H9 (cell line): ENCODE results near the gene ECSCR. TPM values are rescaled to one million over a fixed set of nuclear protein-coding genes. Genes with fewer than 3 reads are reported as not detected.
"Not testable (repeated sequence)": the region's sequence is repeated elsewhere in the genome, so short reads cannot be mapped to it uniquely, and the experiment has no call there.

ENCODE experiments used
- DNase-seq: peaks from one replicate; pipeline ENCODE4 v3.0.0-alpha.2; 2017
- H2AFZ ChIP-seq: one replicate; pipeline ENCODE4 v1.6.1; 2013; ENCODE audit warnings: mild to moderate bottlenecking, low read length, control low read depth, moderate library complexity
- H2AK5ac ChIP-seq: 2 replicates; pipeline ENCODE4 v1.6.1; 2013; ENCODE audit warnings: low read length, control low read depth, mixed read lengths; ENCODE audit not compliant: insufficient read length
- H2BK120ac ChIP-seq: one replicate; pipeline ENCODE4 v1.6.1; 2013; ENCODE audit warnings: low read depth, mild to moderate bottlenecking, low read length, control low read depth, inconsistent platforms; ENCODE audit not compliant: poor library complexity, severe bottlenecking
- H2BK12ac ChIP-seq: 2 replicates; pipeline ENCODE4 v1.6.1; 2013; ENCODE audit warnings: low read length, control low read depth, mixed read lengths, low read depth; ENCODE audit not compliant: insufficient read length
- H2BK15ac ChIP-seq: 2 replicates; pipeline ENCODE4 v1.6.1; 2013; ENCODE audit warnings: low read depth, low read length, control low read depth
- H2BK20ac ChIP-seq: one replicate; pipeline ENCODE4 v1.6.1; 2013; ENCODE audit warnings: low read depth, mild to moderate bottlenecking, low read length, control low read depth, inconsistent platforms; ENCODE audit not compliant: poor library complexity, severe bottlenecking
- H2BK5ac ChIP-seq: 2 replicates; pipeline ENCODE4 v1.6.1; 2013; ENCODE audit warnings: low read length, control low read depth, mixed read lengths; ENCODE audit not compliant: insufficient read length
- H3K14ac ChIP-seq: 2 replicates; pipeline ENCODE4 v1.6.1; 2013; ENCODE audit warnings: low read length, control low read depth; ENCODE audit not compliant: insufficient read depth
- H3K18ac ChIP-seq: 2 replicates; pipeline ENCODE4 v1.6.1; 2013; ENCODE audit warnings: low read depth, mild to moderate bottlenecking, mixed read lengths, low read length, control low read depth; ENCODE audit not compliant: insufficient read length
- H3K23ac ChIP-seq: 2 replicates; pipeline ENCODE4 v1.6.1; 2013; ENCODE audit warnings: low read length, control low read depth, mixed read lengths, low read depth; ENCODE audit not compliant: insufficient read length
- H3K23me2 ChIP-seq: 2 replicates; pipeline ENCODE4 v1.6.1; 2013; ENCODE audit warnings: low read depth, mild to moderate bottlenecking, mixed read lengths, low read length, control low read depth; ENCODE audit not compliant: insufficient read length, poor library complexity, severe bottlenecking
- H3K27ac ChIP-seq: 2 replicates; pipeline ENCODE4 v1.5.1; 2013; ENCODE audit warnings: low read length, control low read depth, mixed read lengths, low read depth; ENCODE audit not compliant: insufficient read length
- H3K27me3 ChIP-seq: 2 replicates; pipeline ENCODE4 v1.6.1; 2013; ENCODE audit warnings: low read length, control low read depth, inconsistent platforms; ENCODE audit not compliant: insufficient read depth
- H3K4ac ChIP-seq: 2 replicates; pipeline ENCODE4 v1.6.1; 2013; ENCODE audit warnings: low read depth, mild to moderate bottlenecking, control low read depth, inconsistent platforms, low read length, moderate library complexity
- H3K4me1 ChIP-seq: 2 replicates; pipeline ENCODE4 v1.6.1; 2013; ENCODE audit warnings: low read length, control low read depth, inconsistent platforms; ENCODE audit not compliant: insufficient read depth
- H3K4me2 ChIP-seq: 2 replicates; pipeline ENCODE4 v1.6.1; 2013; ENCODE audit warnings: low read length, control low read depth, mixed read lengths; ENCODE audit not compliant: insufficient read length, insufficient read depth
- H3K56ac ChIP-seq: 2 replicates; pipeline ENCODE4 v1.6.1; 2013; ENCODE audit warnings: low read depth, mild to moderate bottlenecking, mixed read lengths, low read length, control low read depth; ENCODE audit not compliant: insufficient read length
- H3K79me1 ChIP-seq: 2 replicates; pipeline ENCODE4 v1.6.1; 2013; ENCODE audit warnings: low read depth, mild to moderate bottlenecking, moderate library complexity, low read length, control low read depth, inconsistent platforms; ENCODE audit not compliant: insufficient read depth, poor library complexity, severe bottlenecking
- H3K79me2 ChIP-seq: 2 replicates; pipeline ENCODE4 v1.6.1; 2013; ENCODE audit warnings: low read length, control low read depth, inconsistent platforms; ENCODE audit not compliant: insufficient read depth
- H3K9ac ChIP-seq: 2 replicates; pipeline ENCODE4 v1.6.1; 2013; ENCODE audit warnings: low read length, control low read depth, mixed read lengths; ENCODE audit not compliant: insufficient read length; ENCODE audit errors: extremely low read depth
- H3K9me3 ChIP-seq: one replicate; pipeline ENCODE4 v1.6.1; 2013; ENCODE audit warnings: low read depth, low read length, inconsistent platforms; ENCODE audit not compliant: control insufficient read depth
- H3T11ph ChIP-seq: one replicate; pipeline ENCODE4 v1.6.1; 2013; ENCODE audit warnings: mild to moderate bottlenecking, low read length, control low read depth, inconsistent platforms
- H4K20me1 ChIP-seq: one replicate; pipeline ENCODE4 v1.6.1; 2013; ENCODE audit not compliant: control insufficient read depth, insufficient read length, insufficient read depth
- H4K5ac ChIP-seq: 2 replicates; pipeline ENCODE4 v1.6.1; 2013; ENCODE audit warnings: low read depth, mild to moderate bottlenecking, mixed read lengths, low read length, control low read depth; ENCODE audit not compliant: insufficient read length
- H4K8ac ChIP-seq: replicated peaks from 2 replicates; pipeline ENCODE4 v1.6.1; 2013; ENCODE audit warnings: low read length, control low read depth, mixed read lengths, low read depth; ENCODE audit not compliant: insufficient read length
- H4K91ac ChIP-seq: 2 replicates; pipeline ENCODE4 v1.6.1; 2013; ENCODE audit warnings: low read depth, mild to moderate bottlenecking, moderate library complexity, mixed read lengths, low read length, control low read depth; ENCODE audit not compliant: insufficient read length
- H3K27ac Mint-ChIP-seq, 3 experiments: 2 replicates in 2 of 3; 3 replicates in 1 of 3; pipeline ENCODE4 v1.8.0; 2020 to 2021; ENCODE audit warnings: mixed read lengths in 3 of 3, mild to moderate bottlenecking in 1 of 3, moderate library complexity in 1 of 3
- H3K27me3 Mint-ChIP-seq: 2 replicates; pipeline ENCODE4 v1.8.0; 2021; ENCODE audit warnings: low read depth, mild to moderate bottlenecking, moderate library complexity, mixed read lengths
- H3K36me3 Mint-ChIP-seq, 3 experiments: 2 replicates in 2 of 3; 3 replicates in 1 of 3; pipeline ENCODE4 v1.8.0; 2020 to 2021; ENCODE audit warnings: low read depth in 3 of 3, mixed read lengths in 3 of 3; ENCODE audit not compliant: insufficient read depth in 1 of 3
- H3K4me1 Mint-ChIP-seq, 2 experiments: 2 replicates each; pipeline ENCODE4 v1.8.0; 2020; ENCODE audit warnings: mixed read lengths in 2 of 2
- H3K4me3 Mint-ChIP-seq, 2 experiments: 2 replicates in 1 of 2; 3 replicates in 1 of 2; pipeline ENCODE4 v1.8.0; 2020 to 2021; ENCODE audit warnings: mild to moderate bottlenecking in 2 of 2, mixed read lengths in 2 of 2, moderate library complexity in 1 of 2
- H3K9me3 Mint-ChIP-seq, 2 experiments: 2 replicates in 1 of 2; 3 replicates in 1 of 2; pipeline ENCODE4 v1.8.0; 2020; ENCODE audit warnings: mild to moderate bottlenecking in 2 of 2, mixed read lengths in 2 of 2, moderate library complexity in 1 of 2
- WGBS: extraction: QIAGEN DNeasy Blood & Tissue Kit; methylation state at CpG from one replicate; pipeline ENCODE4 v1.1.7; 2013; ENCODE audit warnings: missing lambda C conversion rate, low lambda C conversion rate, mixed read lengths; ENCODE audit not compliant: insufficient read length; ENCODE audit errors: extremely low coverage; 5-methylcytosine and 5-hydroxymethylcytosine counted together
- total RNA-seq: library from RNA; stranded (reverse); gene quantifications from 2 replicates; pipeline ENCODE4 v1.2.1, GENCODE V29; 2021

Gene ECSCR
- total RNA-seq, 1 experiment from 2014 or later: 1.6 TPM

DNA sequence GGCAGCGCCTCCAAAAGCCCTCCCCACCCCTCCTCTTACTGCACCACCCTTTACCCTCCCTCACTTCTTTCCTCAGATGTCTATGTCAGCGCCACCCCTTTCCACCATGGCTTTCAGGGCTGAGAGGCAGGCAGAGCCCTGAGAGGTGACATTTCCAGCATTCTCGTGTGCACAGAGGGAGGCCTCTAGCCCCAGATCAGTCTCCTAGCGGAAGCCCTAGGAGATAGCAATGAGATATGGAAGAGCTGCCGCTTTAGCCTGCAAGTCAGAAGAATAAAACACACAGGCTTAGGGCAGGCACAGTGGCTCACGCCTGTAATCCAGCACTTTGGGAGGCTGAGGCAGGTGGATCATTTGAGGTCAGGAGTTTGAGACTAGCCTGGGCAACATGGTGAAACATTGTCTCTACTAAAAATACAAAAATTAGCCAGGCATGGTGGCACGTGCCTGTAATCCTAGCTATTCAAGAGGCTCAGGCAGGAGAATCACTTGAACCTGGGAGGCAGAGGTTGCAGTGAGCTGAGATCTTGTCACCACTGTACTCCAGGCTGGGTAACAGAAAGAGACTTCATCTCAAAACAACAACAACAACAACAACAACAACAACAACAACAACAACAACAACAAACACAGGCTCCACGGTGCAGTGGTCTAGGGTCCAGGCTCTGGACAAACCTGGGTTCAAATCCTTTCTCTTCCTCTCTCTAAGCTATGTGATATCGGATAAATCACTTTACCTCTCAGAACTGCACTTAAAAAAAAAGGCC, 16.3 kb upstream of the ECSCR start:
- not testable (repeated sequence) for H3K18ac ChIP-seq, H2BK120ac ChIP-seq, H3K56ac ChIP-seq, H3K23me2 ChIP-seq, H3K14ac ChIP-seq, H4K5ac ChIP-seq, H3K27me3 ChIP-seq, H3K36me3 Mint-ChIP-seq, H2BK12ac ChIP-seq, H2AK5ac ChIP-seq, DNase-seq, H2BK5ac ChIP-seq, H3K79me1 ChIP-seq, H3K27me3 Mint-ChIP-seq, H2BK20ac ChIP-seq, H3T11ph ChIP-seq, H3K4me3 Mint-ChIP-seq, H4K91ac ChIP-seq, H3K27ac ChIP-seq, H4K20me1 ChIP-seq, H3K9me3 ChIP-seq, H3K4me2 ChIP-seq, H2BK15ac ChIP-seq, H3K4me1 ChIP-seq, H4K8ac ChIP-seq, H3K4ac ChIP-seq, H3K23ac ChIP-seq, H3K79me2 ChIP-seq, H3K9me3 Mint-ChIP-seq, H3K9ac ChIP-seq, H2AFZ ChIP-seq
- no CpG with 5 or more reads among the region's 9 CpGs for WGBS
- Mint-ChIP-seq H3K4me1 (peaks cover 15 to 33% of the 10 kb centered on the region in 2 experiments), H3K27ac (peak overlapping the region in 1 of 3 experiments; percentile 38; a peak in 1 of 7 replicates)
